Esophagus muscularis mucosa (tissue), 4 donors: ENCODE measurements around the gene RMDN2.

Source experiments
- EP300 ChIP-seq: sonication (generic); formaldehyde crosslinking; IDR thresholded peaks from one replicate; pipeline ENCODE4 v1.6.1; 2017; ENCODE audit warnings: antibody characterized with exemption
- POLR2A ChIP-seq: fragments of 450-650 bp; IDR thresholded peaks from one replicate; pipeline ENCODE4 v1.6.1; 2017; ENCODE audit warnings: antibody characterized with exemption, moderate library complexity, mild to moderate bottlenecking, low read depth
- POLR2AphosphoS5 ChIP-seq, 2 donors: sonication (generic); formaldehyde crosslinking; IDR thresholded peaks; one replicate each; pipeline ENCODE4 v1.6.1; 2017; ENCODE audit warnings: antibody characterized with exemption in 2 of 2
- TF ChIP-seq, protein P1 (sequence below), 3 experiments: fragments of 200-600 bp in 2 of 3; fragments of 450-650 bp in 1 of 3; sonication (generic) in 2 of 3; IDR thresholded peaks; one replicate each; pipeline ENCODE4 v1.5.1; 2017 to 2019; ENCODE audit warnings: antibody characterized with exemption in 3 of 3, mild to moderate bottlenecking in 2 of 3, moderate library complexity in 1 of 3

DNA sequence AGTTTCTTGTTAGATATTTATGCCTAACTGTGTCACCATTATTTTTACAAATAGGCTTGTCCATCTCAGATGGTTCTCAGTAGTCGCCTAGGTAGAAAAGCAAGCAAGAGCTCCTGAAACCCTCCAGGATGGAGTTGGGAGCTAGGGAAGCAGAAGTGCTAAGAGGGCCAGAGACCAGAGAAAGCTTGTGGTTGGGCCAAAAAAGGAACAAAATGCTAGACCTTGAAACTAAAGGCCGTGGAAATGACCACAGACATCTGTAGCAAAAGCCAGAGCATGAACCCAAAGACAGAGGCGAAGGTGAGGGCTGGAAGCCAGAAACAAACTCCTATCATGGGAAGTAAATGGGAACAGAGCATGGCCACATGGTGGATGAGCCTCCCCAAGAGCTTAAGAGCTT lies 29.9 kb upstream of the RMDN2 start:
- TF ChIP-seq, protein P1, sequence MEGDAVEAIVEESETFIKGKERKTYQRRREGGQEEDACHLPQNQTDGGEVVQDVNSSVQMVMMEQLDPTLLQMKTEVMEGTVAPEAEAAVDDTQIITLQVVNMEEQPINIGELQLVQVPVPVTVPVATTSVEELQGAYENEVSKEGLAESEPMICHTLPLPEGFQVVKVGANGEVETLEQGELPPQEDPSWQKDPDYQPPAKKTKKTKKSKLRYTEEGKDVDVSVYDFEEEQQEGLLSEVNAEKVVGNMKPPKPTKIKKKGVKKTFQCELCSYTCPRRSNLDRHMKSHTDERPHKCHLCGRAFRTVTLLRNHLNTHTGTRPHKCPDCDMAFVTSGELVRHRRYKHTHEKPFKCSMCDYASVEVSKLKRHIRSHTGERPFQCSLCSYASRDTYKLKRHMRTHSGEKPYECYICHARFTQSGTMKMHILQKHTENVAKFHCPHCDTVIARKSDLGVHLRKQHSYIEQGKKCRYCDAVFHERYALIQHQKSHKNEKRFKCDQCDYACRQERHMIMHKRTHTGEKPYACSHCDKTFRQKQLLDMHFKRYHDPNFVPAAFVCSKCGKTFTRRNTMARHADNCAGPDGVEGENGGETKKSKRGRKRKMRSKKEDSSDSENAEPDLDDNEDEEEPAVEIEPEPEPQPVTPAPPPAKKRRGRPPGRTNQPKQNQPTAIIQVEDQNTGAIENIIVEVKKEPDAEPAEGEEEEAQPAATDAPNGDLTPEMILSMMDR (IDR thresholded peaks at IDR 0.05) = no peak
- TF ChIP-seq POLR2A (no peak), POLR2AphosphoS5 (IDR thresholded peaks at IDR 0.05) (no peak), EP300 (no peak)
